Measurements from ENCODE around the gene AMT.
A peak's percentile ranks its signal among the peaks of the same experiment; 100 is the strongest.

Gene AMT

GRCh38 chr3:49422379-49423248, at the start of gene AMT:
TSS of gene AMT (minus strand) at chr3:49422473. CDS start at chr3:49422450, 23 bp downstream.
- no peak for TF ChIP-seq CTCF (conservative IDR thresholded peaks at IDR 0.05; ENCODE audit: control insufficient read depth, insufficient read depth, low read depth, low read length)
- no peak within 1 kb of the TSS for H3K4me3 ChIP-seq (ENCODE audit: control insufficient read depth, low read depth, low read length)
- DNase-seq (ENCODE audit: low read depth): no peak

DNA sequence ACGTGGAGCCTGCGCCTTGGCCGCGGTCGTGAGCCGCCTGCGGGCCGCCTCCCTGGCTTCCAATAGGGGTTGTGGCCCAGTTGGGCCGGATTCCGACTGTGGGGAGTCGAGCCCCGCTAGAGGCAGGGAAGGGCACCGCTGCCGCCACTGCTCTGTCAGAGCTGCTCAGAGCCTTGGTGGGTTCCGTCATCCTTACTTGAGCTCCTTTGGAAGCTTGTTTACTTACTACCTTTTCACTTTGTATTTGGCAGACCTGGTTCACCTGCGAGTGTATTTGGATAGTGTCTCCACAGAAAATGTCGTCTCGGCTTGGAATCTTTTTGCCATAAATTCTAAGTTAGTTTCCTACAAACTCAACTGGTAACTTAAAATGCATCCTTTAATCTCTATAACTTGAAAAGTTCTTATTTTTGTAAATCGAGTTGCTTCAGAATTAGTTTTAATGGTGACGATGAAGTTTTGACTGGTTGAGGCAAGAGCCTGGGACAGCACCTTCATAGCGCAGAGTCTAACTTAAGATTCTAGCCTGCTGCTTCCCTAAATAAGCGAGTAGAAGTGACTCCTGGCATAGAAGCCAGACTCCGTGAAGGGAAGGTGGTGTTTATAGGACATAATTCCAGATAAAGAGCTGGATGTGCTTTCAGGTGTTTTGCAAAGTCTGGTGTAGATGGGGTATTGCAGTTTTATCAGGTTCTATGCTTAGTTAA, 48.6 kb upstream of the AMT start:
- H3K4me3 ChIP-seq (ENCODE audit: control insufficient read depth, low read depth, low read length): peak overlapping the region; percentile 68
- no peak for DNase-seq (ENCODE audit: low read depth)
- no peak for TF ChIP-seq CTCF (conservative IDR thresholded peaks at IDR 0.05; ENCODE audit: control insufficient read depth, insufficient read depth, low read depth, low read length)

DNA sequence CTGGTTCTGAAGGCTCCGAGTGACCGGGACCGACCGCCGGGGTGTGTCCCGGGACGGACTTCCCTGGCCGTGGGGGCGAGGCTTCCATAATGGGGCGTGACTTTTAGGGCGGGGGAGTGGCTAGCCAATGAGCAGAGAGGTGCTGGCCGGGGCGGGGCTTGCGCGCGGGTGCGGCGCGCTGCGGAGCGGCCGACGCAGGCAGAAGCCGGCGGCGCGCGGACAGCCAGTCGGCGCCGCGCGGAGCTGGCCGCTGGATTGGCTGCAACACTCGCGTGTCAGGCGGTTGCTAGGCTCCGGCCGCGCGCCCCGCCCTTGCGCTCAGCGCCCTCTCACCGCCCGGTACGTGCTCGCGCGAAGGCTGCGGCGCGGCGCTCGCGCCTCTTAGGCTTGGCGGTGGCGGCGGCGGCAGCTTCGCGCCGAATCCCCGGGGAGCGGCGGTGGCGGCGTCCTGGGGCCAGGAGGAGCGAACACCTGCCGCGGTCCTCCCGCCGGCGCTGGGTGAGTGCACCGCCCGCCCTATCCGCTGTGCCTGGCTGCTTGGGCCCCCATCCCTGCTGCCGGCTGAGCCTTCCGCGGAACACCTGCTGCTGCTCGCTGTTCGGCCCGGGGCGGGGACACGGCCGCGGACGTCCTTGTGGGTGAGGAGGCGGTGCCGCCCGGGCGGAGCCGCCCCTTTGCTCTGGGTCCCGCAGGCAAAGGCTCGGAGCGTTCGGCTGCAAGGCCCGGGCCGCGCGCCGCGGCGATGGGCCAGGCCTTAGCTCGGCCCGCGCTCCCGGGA, 47.9 kb upstream of the AMT start, which contains the start of gene DAG1:
TSS of gene DAG1 (plus strand) at position 332 of the 778 bp plus-strand sequence. CDS start 40,268 bp downstream, outside the sequence.
- peak; percentile 92 for DNase-seq (ENCODE audit: low read depth)
- no peak for TF ChIP-seq CTCF (conservative IDR thresholded peaks at IDR 0.05; ENCODE audit: control insufficient read depth, insufficient read depth, low read depth, low read length)

DNA sequence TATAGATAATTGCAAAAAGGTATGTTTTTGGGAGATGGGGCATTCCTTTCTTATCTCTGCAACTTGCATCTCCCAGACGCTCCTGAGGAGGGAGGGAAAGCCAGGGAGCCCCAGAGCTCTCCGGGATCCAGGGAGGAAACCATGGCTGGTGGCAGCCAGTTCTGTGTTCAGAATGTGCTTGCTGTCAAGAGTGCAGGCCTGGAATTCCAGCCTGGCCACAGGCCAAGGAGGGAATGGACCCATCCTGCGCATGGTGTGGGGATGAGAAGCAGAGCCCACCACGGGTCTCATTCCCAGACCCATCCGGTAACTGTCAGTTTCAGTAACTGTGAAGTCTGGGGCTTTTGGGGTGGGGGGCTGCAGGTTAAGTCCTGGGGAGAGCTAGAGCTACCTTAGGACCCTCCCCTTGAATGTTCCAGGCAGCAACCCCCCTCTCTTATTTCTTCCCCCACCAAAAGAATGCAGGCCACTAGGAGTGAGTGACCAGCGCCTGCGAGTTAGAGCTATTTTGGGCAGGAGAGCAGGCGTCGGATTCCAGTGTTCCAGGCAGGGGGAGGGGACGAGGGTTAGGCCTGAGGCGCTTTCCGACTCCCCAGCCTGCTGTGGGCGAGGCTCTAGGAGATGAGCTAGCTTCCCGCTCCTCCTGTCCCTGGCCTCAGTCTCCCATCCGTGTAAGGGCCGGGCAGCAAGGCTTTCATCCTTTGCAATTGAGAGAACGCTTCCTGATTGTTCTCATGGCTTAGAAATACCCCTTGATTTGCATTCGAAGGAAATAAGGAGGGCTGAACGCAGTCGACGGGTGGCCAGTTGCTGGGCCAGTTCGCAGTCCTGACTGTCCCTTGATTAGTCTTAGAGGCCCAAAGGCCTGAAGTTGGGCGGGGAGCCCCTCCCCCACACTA, 47.0 kb upstream of the AMT start:
- H3K4me3 ChIP-seq (ENCODE audit: control insufficient read depth, low read depth, low read length): peak overlapping the region; percentile 55
- DNase-seq (ENCODE audit: low read depth): peak; percentile 67
- TF ChIP-seq CTCF (conservative IDR thresholded peaks at IDR 0.05; ENCODE audit: control insufficient read depth, insufficient read depth, low read depth, low read length): no peak

More for the DNA sequence above, 47.9 kb upstream of the AMT start, which contains the start of gene DAG1:
- H3K4me3 ChIP-seq (ENCODE audit: control insufficient read depth, low read depth, low read length): peak within 1 kb of the TSS; percentile 68

- no peak overlapping the region for H3K4me3 ChIP-seq (ENCODE audit: control insufficient read depth, low read depth, low read length)
- no peak for TF ChIP-seq CTCF (conservative IDR thresholded peaks at IDR 0.05; ENCODE audit: control insufficient read depth, insufficient read depth, low read depth, low read length)
- no peak for DNase-seq (ENCODE audit: low read depth)
Observed at GRCh38 chr3:49466085-49466484, 43.8 kb upstream of the AMT start.

All from fibroblast of mammary gland (primary cell).